SH-SY5Y (cell line): ENCODE data around the gene NUDT3.

Source experiments
- GATA2 ChIP-seq: IDR thresholded peaks from 2 replicates; pipeline ENCODE4 v1.6.1; 2011; ENCODE audit warnings: mild to moderate bottlenecking, low read depth, low read length
- GATA3 ChIP-seq: IDR thresholded peaks from 2 replicates; pipeline ENCODE4 v1.6.1; 2011; ENCODE audit warnings: low read depth, mild to moderate bottlenecking, low read length, moderate library complexity

The NUDT3 gene

DNA sequence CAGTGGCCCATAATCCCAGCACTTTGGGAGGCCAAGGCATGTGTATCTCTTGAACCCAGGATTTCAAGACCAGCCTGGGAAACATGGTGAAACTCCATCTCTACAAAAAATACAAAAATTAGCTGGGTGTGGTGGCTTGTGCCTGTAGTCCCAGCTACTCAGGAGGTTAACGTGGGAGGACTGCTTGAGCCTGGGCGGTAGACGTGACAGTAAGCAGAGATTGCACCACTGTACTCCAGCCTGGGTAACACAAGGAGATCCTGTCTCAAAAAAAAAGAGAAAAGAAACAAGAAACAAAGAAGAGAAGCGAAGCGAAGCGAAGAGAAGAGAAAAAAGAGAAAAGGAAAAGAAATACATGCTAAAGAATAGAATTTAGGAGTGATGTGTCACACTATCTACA, 69.2 kb downstream of the NUDT3 start:
- no peak for TF ChIP-seq GATA3
- TF ChIP-seq GATA2: no peak

DNA sequence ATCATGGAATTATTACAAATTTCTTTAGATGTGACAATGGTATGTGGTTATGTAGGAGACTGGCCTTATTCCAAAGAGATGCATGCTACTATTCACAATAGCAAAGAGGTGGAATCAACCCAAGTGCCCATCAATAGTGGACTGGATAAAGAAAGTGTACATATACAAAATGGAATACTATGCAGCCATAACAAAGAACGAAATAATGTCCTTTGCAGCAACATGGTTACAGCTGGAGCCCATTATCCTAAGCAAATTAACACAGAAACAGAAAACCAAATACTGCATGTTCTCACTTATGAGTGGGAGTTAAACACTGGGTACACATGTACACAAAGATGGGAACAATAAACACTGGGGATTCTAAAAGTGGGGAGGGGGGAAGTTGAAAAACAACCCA, 69.7 kb downstream of the NUDT3 start:
- TF ChIP-seq GATA3: no peak
- TF ChIP-seq GATA2: no peak

DNA sequence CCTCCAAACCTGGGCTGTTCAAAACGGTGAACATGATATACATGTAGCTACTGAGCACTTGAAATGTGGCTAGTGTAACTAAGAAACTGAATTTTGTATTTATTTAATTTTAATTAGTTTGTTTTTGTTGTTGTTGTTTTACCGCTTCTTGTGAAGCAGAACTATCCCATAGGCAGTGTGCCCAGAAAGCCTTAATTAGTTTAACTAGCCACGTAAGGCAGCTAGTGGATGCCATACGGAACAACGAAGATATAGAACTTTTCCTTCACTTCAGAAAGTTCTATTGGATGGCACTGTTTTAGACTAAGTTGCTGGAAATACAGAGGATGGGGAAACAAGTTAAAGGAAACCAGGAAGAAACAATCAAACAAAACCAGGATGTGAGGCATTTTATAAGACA, 70.6 kb downstream of the NUDT3 start:
- TF ChIP-seq GATA3 (no peak), GATA2 (no peak)

DNA sequence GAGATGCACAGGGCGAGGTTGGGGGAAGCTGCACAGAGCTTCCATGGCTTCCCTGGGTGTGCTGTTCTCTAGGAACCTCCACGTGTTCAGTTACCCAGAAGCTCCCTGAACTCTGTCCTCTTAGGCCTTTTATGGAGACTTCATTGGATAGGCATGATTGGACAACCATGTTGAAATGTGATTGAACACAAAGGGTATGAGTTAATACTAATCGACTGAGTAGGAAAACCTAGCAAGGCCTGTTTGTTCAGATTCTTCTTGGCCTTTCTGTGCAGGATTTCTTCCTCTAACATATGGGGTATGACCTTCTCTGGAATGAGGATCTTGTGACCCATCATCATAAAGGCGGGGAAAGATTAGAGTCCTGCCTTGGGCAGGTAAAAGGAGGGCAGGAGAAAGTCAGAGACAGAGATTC, 73.0 kb downstream of the NUDT3 start:
- TF ChIP-seq GATA3: no peak
- no peak for TF ChIP-seq GATA2

DNA sequence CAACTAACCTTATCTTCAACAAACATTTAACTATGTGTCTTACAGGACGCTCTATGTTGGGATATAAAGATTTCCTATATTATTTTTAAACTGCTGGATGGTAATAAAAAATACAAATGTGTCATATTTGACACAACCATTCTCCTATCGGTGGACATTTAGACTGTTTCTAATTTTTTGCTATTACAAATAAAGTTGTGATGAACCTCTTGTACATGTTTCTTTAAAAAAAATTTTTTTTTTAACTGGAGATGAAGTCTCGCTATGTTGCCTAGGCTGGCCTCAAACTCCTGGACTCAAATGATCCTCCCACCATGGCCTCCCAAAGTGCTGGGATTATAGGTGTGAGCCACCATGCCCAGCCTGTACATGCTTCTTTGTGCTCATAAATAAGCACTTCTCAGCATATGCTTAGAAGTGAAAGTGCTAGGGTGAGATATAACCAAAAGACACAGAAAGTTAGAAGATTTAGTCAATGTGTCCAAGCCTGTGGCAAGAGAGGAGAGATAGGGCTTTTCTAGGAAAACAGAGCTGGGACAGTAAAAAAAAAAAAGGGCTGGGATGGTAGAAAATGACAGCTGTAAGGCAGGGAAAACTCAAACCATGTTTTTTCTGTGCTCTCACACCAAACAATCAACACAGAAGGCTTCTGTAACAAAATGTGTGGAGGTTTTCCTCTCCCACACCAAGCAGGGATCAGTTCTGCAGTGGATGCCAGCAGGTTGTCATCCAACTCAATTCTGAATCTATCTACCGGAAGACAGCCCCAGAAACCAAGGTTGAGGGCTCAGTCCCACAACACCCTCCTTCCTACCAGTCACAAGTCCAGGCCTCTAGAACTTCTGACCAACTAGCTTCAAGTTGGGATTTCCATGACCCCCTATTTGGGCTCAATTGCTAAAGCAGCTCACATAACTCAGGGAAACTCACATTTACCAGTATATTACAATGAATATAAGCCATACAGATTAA, 73.7 kb downstream of the NUDT3 start:
- TF ChIP-seq GATA2: no peak
- TF ChIP-seq GATA3: no peak

DNA sequence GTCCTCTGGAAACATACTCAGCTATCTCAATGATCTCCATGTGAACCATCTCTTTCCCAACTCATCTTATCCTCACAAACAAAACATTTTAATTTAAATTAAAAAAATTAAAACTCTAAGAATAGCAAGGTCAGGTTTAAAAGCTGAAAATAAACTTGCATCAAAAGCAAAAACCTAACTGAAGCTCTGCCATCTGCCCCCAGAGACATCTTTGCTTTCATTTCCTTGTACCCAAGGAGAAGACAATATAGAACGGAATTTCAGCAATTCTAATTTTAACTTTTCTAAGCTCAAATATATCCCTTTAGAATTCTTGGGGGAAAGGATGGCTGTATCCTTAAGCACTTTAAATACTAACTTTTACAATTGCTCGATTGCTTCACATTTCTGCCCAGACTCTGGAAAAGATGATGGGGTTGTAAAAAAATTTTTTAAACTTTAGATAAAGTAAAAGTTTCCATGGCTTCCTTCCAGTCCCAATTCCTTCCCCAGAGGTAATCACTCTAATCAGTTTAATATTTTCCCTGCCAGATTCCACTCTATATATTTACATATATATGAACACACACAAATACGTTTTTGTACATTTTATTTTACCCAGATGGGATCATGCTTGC, 74.5 kb downstream of the NUDT3 start:
- TF ChIP-seq GATA3: no peak
- no peak for TF ChIP-seq GATA2

DNA sequence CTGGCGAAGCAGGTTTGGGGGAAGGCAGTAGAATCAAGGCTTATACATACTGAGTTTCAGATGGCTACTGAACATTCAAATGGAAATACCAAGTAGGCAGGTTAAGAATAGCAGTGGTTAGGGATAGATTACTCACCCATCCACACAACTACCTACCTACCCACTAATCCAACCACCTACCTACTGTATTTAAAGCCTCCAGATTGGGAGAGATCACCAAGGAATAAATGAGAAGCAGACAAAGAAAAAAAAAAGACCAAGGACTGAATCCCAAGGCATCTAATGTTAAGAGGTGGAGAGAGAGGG, 75.3 kb downstream of the NUDT3 start:
- TF ChIP-seq GATA2: no peak
- no peak for TF ChIP-seq GATA3

DNA sequence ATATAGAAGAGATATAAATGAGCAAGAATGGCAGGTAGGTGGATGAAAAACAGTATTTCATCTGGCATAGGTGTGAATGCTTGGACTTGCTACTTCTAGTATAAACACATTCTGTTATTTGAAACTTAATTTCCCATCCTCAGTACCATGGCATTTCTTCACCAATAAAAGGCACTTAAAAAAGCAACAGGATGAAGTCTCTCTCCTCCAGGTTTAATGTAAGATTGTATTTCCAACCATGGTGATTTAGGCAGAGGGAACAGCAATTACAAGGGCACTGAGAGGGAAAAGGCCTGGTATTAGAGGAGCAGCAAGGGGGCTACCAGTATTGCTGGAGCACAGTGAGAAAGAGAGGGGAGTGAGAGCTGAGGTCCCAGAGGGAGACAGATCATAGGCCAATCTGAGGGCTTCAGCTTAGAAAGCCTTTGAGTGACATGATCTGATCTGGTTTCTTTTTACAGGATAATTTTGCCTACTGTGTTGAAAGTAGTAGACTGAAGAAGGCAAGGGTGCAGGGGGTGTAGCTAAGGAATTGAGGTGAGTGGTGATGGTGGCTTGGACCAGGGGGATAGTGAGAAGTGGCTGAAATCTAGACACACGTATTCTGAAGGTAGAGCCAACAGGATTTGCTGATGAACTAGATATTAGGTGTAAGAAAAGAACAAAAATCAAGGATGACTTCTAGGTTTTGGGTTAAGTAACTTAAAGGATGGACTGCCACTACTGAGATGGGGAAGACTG, 75.9 kb downstream of the NUDT3 start:
- TF ChIP-seq GATA2 (no peak), GATA3 (no peak)

DNA sequence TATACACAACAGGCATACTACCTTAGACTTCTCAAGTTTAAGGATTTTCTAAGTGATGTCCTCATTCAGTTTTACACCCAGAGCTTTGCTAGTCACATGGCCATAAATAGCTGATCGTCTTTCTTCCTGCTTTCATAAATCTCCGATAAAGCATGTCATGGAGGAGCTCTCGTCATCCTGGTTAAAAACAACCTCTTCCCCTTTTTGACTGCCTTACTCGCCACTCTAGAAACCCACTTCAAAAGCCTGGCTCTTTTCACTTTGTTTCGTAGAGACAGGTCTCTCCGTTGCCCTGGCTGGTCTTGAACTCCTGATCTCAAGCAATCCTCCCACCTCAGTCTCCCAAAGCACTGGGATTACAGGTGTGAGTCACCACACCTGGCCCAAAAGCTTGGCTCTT, 76.7 kb downstream of the NUDT3 start:
- no peak for TF ChIP-seq GATA2
- TF ChIP-seq GATA3: no peak

DNA sequence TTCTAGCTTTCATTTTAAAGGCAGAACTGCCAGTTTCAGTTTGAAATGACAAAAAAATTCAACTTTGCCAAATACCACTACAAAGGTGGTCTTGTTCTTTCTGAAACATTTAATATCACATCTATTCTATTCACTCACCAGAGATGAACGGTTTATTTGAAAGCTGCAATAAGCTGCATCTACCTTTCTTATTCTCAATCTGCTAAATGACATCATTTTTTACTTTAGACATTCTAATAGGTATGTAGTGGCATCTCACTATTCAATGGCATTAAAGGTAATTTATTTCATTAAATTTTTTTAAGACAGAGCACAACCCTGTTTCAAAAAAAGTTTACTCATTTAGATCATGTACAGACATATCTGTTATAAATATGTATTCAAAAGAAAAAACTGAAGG, 77.2 kb downstream of the NUDT3 start:
- TF ChIP-seq GATA3 (no peak), GATA2 (no peak)

DNA sequence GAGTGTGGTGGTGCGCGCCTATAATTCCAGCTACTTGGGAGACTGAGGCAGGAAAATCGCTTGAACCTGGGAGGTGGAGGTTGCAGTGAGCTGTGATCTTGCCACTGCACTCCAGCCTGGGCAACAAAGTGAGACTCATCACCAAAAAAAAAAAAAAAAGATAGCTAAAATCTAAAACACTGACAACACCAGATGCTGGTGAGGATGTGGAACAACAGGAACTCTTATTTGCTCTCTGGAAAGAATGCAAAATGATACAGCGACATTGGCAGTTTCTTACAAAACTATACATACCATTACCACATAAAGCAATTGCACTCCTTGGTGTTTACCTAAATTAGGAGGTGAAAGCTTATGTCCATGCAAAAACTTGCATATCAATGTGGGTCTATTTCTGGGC, 80.2 kb downstream of the NUDT3 start:
- TF ChIP-seq GATA3: no peak
- no peak for TF ChIP-seq GATA2

DNA sequence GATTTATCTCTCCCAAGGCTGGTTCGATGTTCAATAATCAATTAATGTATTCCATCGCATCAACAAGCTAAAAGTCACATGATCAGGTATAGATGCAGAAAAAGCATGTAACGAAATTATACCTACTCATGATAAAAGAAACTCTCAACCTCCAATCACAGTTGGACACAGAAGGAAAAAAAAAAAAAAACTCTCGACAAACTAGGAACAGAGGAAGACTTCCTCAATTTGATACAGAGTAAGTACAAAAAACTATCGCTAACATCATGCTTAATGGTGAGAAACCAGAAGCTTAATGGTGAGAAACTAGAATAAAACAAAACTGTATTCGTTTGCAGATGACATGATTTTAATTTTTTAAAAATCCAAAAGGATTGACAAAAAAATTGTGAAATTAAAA, 81.7 kb downstream of the NUDT3 start:
- no peak for TF ChIP-seq GATA3
- TF ChIP-seq GATA2: no peak

DNA sequence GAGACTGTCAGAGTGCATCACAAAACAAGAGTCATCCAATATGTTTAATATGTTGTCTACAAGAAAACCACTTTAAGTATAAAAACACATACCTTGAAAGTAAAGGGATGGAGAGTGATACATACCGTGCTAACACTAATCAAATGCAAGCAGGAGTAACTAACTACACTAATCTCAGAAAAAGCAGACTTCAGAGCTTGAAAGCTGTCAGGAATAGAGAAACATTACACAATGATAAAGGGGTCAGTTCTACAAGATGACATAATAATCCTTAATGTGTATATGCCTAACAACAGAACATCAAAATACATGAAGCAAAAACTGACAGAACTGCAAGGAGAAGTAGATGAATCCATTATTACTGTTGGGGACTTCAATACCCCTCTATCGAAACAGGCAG, 84.0 kb downstream of the NUDT3 start:
- TF ChIP-seq GATA3 (no peak), GATA2 (no peak)

DNA sequence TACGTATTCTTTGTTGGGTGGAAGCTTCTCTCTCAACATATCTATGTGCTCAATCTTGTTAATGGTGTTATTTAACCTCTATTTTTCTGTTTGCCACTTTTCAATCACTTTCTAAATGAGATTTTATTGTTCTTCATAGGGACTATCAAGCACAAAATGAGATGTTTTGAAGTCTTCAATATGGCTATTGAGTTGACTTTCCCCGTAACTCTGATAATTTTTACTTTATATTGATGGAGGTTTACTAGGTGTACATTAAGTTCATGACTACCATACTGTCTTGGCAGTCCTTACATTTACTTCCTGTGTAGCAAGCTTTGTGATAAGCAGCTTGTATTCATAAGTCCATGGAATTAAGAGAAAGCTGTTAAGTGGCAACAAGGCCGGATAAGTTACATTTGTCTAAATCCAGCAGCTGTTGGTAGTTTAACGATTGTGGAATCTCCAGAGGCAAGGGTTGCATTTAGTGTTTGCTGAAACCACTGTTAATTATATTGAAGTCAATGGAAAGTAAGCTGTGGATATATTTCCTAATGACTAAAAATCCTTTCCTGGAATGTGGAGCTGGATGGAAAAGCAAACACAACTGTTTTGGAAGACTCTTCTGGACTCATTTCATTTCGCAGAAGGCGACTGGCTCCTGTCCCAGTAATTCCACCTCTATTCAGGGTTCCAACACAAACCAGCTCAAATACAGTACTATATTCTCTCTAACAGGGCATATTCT, 86.3 kb downstream of the NUDT3 start:
- TF ChIP-seq GATA2 (no peak), GATA3 (no peak)

DNA sequence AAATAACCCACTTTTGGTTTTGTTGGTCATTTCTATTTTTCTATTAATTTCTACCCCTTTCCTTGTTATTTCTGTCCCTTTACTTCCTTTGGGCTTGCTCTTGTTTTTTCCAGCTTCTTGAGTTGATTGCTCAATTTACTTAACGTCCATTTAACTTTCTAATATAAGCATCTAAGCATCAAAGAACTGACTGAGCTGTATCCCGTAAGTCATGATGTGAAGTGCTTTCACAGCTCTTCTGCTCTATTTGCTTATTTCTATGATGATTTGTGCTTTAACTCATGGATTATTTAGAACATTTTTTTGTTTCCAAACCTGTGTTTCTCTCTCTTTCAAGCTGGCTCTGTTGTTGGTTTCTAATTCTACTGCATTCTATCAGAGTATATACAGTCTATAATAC, 87.0 kb downstream of the NUDT3 start:
- TF ChIP-seq GATA2: no peak
- TF ChIP-seq GATA3: no peak
